GM23248 (cell line): Measurements from ENCODE around the gene ST3GAL6. TPM values are rescaled to one million over a fixed set of nuclear protein-coding genes. Genes with fewer than 3 reads are reported as not detected.

Experiments
- DNase-seq: peaks from one replicate; pipeline ENCODE4 v3.0.0-alpha.2; 2015
- H2AFZ ChIP-seq: fragments of 200-600 bp; sonication (generic); 2 replicates; pipeline ENCODE4 v1.6.1; 2016; ENCODE audit warnings: antibody characterized with exemption
- H3F3A ChIP-seq: fragments of 200-600 bp; sonication (generic); 2 replicates; pipeline ENCODE4 v1.6.1; 2016; ENCODE audit warnings: mild to moderate bottlenecking, antibody characterized with exemption, mixed run types; ENCODE audit not compliant: insufficient read depth
- H3K27ac ChIP-seq: fragments of 200-600 bp; sonication (generic); 2 replicates; pipeline ENCODE4 v1.5.1; 2016; ENCODE audit warnings: mild to moderate bottlenecking
- H3K27me3 ChIP-seq: fragments of 200-600 bp; sonication (generic); replicated peaks from 2 replicates; pipeline ENCODE4 v1.6.1; 2016; ENCODE audit warnings: mild to moderate bottlenecking; ENCODE audit not compliant: insufficient read depth
- H3K36me3 ChIP-seq: fragments of 200-600 bp; sonication (generic); 2 replicates; pipeline ENCODE4 v1.6.1; 2016; ENCODE audit warnings: low read depth, mild to moderate bottlenecking
- H3K4me1 ChIP-seq: fragments of 200-600 bp; sonication (generic); 2 replicates; pipeline ENCODE4 v1.6.1; 2016; ENCODE audit warnings: mild to moderate bottlenecking; ENCODE audit not compliant: insufficient read depth
- H3K4me2 ChIP-seq: fragments of 200-600 bp; sonication (generic); one replicate; pipeline ENCODE4 v1.6.1; 2016; ENCODE audit warnings: mild to moderate bottlenecking; ENCODE audit not compliant: unreplicated experiment
- H3K4me3 ChIP-seq: fragments of 200-600 bp; sonication (generic); 2 replicates; pipeline ENCODE4 v1.5.1; 2016; ENCODE audit warnings: mild to moderate bottlenecking
- H3K79me2 ChIP-seq: fragments of 200-600 bp; sonication (generic); 2 replicates; pipeline ENCODE4 v1.6.1; 2016; ENCODE audit warnings: mild to moderate bottlenecking; ENCODE audit not compliant: insufficient read depth
- H3K9ac ChIP-seq: fragments of 200-600 bp; sonication (generic); 2 replicates; pipeline ENCODE4 v1.6.1; 2016; ENCODE audit warnings: mild to moderate bottlenecking
- H3K9me2 ChIP-seq: fragments of 200-600 bp; sonication (generic); 2 replicates; pipeline ENCODE4 v1.6.1; 2016; ENCODE audit warnings: mixed run types, mild to moderate bottlenecking, moderate library complexity; ENCODE audit not compliant: insufficient read depth
- H3K9me3 ChIP-seq: fragments of 200-600 bp; sonication (generic); one replicate; pipeline ENCODE4 v1.6.1; 2017; ENCODE audit warnings: low read depth
- H4K20me1 ChIP-seq: fragments of 200-600 bp; sonication (generic); 2 replicates; pipeline ENCODE4 v1.6.0; 2016; ENCODE audit not compliant: insufficient read depth
- EZH2 ChIP-seq: fragments of 200-600 bp; sonication (generic); IDR thresholded peaks from 2 replicates; pipeline ENCODE4 v1.6.1; 2018; ENCODE audit warnings: antibody characterized with exemption, mild to moderate bottlenecking; ENCODE audit not compliant: insufficient read depth, poor library complexity, severe bottlenecking
- EZH2phosphoT487 ChIP-seq: fragments of 200-600 bp; sonication (generic); IDR thresholded peaks from 2 replicates; pipeline ENCODE4 v1.6.1; 2018; ENCODE audit warnings: antibody characterized with exemption, moderate library complexity, mild to moderate bottlenecking, low read depth; ENCODE audit not compliant: insufficient read depth
- WGBS, 2 experiments: methylation state at CpG; one replicate each; pipeline ENCODE4 v1.1.6; 2015 to 2017; ENCODE audit warnings: low lambda C conversion rate in 2 of 2, low coverage in 1 of 2; ENCODE audit errors: missing lambda C conversion rate in 2 of 2; 5-methylcytosine and 5-hydroxymethylcytosine counted together
- in situ Hi-C: fragments of 300-500 bp; cut with MboI; formaldehyde crosslinking; loops from 2 replicates; pipeline ENCODE4 v1.15.0; 2020
- polyA plus RNA-seq: library from polyadenylated mRNA; unstranded; fragments of >200 nt; fragmentation: Nextera tagmentation; extraction: Ambion mirVana; gene quantifications from 2 replicates; pipeline ENCODE4 v1.2.1, GENCODE V29; 2016
- total RNA-seq: library from RNA; depleted of rRNA; stranded (reverse); fragments of >200 nt; shearing (Covaris generic); gene quantifications from 2 replicates; pipeline ENCODE4 v1.2.3, GENCODE V29; 2014

The ST3GAL6 gene
- total and polyA plus RNA-seq, 2 experiments from 2014 or later, result 1.9 TPM; not detected in 1

DNA sequence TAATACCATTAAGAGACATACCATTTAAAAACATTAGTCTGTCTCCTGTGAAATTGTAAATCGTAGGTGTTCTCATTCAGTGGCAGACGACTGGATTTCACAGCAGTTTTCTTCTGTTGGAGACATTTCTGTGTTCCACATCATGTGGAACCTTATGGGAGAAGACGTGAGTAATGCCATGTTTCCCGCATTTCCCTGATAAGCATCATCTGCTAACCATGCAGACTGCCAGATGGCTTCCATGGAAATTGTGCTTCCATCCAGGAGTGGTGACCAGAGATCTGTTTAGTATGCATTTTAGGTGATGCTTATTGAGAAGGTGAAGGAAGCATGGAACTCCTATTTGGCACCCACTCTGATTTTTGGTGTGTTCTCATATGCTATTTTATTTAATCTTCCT lies 28.4 kb upstream of the ST3GAL6 start:
- WGBS, 2 experiments, result 79 to 90% methylated on average over 4 of the region's 4 CpGs
- H3K4me2 ChIP-seq, result no peak overlapping the region

DNA sequence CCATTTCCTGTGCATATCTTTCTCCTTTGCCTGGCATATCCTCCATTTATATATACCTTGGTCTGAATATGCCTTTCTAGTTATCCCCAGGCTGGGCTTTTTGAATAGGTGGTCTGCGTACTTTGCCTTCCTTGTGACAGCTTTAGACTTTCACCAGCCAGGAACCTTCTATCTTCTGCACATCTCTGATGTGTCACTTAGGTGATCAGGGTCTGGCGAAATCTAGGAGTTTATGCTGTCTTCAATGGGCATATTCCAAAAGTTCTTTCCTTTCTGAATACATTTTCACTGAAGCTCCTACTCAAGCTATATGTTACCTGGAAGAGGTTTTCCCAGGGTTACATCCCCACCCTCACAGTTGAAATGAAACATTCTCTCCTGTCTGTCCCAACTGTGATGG lies 27.8 kb upstream of the ST3GAL6 start:
- Histone ChIP-seq H3K4me3 (no peak overlapping the region), H3F3A (no peaks in the 10 kb centered on the region), H3K27ac (no peak overlapping the region), H3K9me2 (no peaks in the 10 kb centered on the region), H3K4me1 (peaks cover 7% of the 10 kb centered on the region; the same call in 1 of the 2 replicates), H4K20me1 (no peaks in the 10 kb centered on the region), H3K4me2 (no peak overlapping the region), H3K79me2 (no peaks in the 10 kb centered on the region), H3K9me3 (no peaks in the 10 kb centered on the region), H3K36me3 (no peaks in the 10 kb centered on the region), H3K27me3 (peaks cover 62% of the 10 kb centered on the region), H3K9ac (no peak overlapping the region), H2AFZ (no peak overlapping the region)
- in situ Hi-C loops, result no loop called here
- TF ChIP-seq EZH2phosphoT487 (no peak), EZH2 (no peak)
- DNase-seq, result no peak
- WGBS, 2 experiments, result 78 to 85% methylated on average over 2 of the region's 2 CpGs

More for the DNA sequence above, 28.4 kb upstream of the ST3GAL6 start:
- in situ Hi-C loops, result no loop called here
- Histone ChIP-seq H3K27me3 (peaks cover 65% of the 10 kb centered on the region), H3K4me3 (no peak overlapping the region), H4K20me1 (no peaks in the 10 kb centered on the region), H3K27ac (no peak overlapping the region), H2AFZ (no peak overlapping the region), H3K9ac (no peak overlapping the region), H3F3A (no peaks in the 10 kb centered on the region), H3K79me2 (no peaks in the 10 kb centered on the region), H3K4me1 (peaks cover 7% of the 10 kb centered on the region; the same call in 1 of the 2 replicates), H3K36me3 (no peaks in the 10 kb centered on the region), H3K9me2 (no peaks in the 10 kb centered on the region), H3K9me3 (no peaks in the 10 kb centered on the region)
- no peak for DNase-seq
- TF ChIP-seq EZH2 (no peak), EZH2phosphoT487 (no peak)

DNA sequence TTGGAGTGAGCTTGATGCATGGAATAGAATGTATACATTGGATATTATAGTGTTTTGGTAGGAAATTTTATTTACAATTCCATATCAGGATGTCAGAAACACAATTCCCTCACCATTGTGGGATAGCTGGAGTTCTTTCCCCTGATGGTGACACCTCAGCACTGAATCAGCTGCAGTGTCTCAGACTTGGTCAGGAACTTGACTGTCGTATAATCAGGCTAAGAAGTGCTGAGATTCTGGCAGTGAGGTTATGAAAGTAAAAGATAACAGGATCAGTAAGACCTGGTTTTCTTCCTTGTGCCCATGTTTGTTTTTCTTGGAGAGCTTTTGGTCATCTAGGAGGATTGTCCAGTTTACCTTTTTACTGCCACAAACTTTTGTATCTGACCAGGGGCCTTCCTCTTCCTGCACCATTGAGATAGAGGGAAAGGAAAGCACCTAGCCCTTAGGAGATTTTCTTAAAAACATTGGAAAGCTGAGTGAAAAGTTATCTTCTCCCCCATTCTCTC lies 27.3 kb upstream of the ST3GAL6 start:
- Histone ChIP-seq H3K9ac (no peak overlapping the region), H3K9me3 (no peaks in the 10 kb centered on the region), H3K9me2 (no peaks in the 10 kb centered on the region), H2AFZ (no peak overlapping the region), H3F3A (no peaks in the 10 kb centered on the region), H3K27ac (no peak overlapping the region), H3K4me1 (peaks cover 7% of the 10 kb centered on the region; the same call in 1 of the 2 replicates), H4K20me1 (no peaks in the 10 kb centered on the region), H3K4me2 (no peak overlapping the region), H3K27me3 (peaks cover 65% of the 10 kb centered on the region), H3K4me3 (no peak overlapping the region), H3K79me2 (no peaks in the 10 kb centered on the region), H3K36me3 (no peaks in the 10 kb centered on the region)
- 66 to 89% methylated on average over 1 of the region's 1 CpG for WGBS, 2 experiments
- TF ChIP-seq EZH2phosphoT487 (no peak), EZH2 (no peak)
- in situ Hi-C loops, result no loop called here
- no peak for DNase-seq

DNA sequence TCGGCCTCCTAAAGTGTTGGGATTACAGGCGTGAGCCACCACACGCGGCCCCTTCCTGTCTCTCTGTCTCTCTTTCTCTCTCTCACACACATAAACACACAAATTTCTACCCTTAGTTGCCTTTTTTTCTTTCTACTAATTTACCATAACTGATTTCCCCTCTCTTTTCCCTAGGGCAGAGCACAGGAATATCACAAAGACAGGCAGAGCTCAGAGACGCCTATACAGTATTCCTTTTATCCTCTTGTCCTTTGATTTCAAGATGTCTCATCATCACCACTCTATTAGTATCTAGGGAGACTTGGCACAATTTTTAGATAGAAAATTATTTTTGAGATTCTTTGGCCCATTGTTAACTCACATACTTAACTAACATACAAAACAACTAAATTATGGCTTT lies 25.8 kb upstream of the ST3GAL6 start:
- no peaks in the 10 kb centered on the region for H3K9me2 ChIP-seq
- WGBS, 2 experiments, result 60 to 74% methylated on average over 5 of the region's 5 CpGs
- no peak overlapping the region for H3K27ac ChIP-seq
- H3K36me3 ChIP-seq, result no peaks in the 10 kb centered on the region
- no peak overlapping the region for H3K4me2 ChIP-seq
- no peaks in the 10 kb centered on the region for H3K9me3 ChIP-seq
- H3K4me3 ChIP-seq, result no peak overlapping the region
- no peak for DNase-seq
- peaks cover 63% of the 10 kb centered on the region for H3K27me3 ChIP-seq
- no peaks in the 10 kb centered on the region for H4K20me1 ChIP-seq
- peaks cover 7% of the 10 kb centered on the region; the same call in 1 of the 2 replicates for H3K4me1 ChIP-seq
- no peaks in the 10 kb centered on the region for H3K79me2 ChIP-seq
- TF ChIP-seq EZH2phosphoT487 (no peak), EZH2 (no peak)
- no peak overlapping the region for H2AFZ ChIP-seq
- no peaks in the 10 kb centered on the region for H3F3A ChIP-seq
- H3K9ac ChIP-seq, result no peak overlapping the region
- in situ Hi-C loops, result no loop called here

DNA sequence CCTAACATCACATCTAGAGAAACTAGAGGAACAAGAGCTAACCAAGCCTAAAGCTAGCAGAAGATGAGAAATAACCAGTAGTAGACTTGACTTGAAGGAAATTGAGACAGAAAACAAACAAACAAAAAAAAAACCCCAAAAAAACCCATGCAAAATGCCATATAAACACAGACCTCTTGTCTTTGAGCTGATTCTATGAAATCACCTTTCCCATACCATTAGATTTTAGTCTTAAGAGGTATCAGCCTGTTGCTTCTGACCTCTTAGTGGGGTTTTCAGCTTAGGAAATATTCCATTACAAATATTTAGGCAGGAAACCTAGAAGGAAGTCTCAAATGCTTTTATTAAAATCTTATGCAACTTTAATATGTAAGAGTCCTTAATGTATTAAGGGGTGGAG lies 23.9 kb upstream of the ST3GAL6 start:
- no peak overlapping the region for H3K4me2 ChIP-seq
- no peak for DNase-seq
- H3K27me3 ChIP-seq, result peaks cover 49% of the 10 kb centered on the region
- H3K27ac ChIP-seq, result no peak overlapping the region
- no peaks in the 10 kb centered on the region for H3K4me1 ChIP-seq
- no peak overlapping the region for H2AFZ ChIP-seq
- H4K20me1 ChIP-seq, result no peaks in the 10 kb centered on the region
- no peaks in the 10 kb centered on the region for H3F3A ChIP-seq
- no peaks in the 10 kb centered on the region for H3K9me2 ChIP-seq
- in situ Hi-C loops, result no loop called here
- H3K9ac ChIP-seq, result no peak overlapping the region
- no peak for TF ChIP-seq EZH2phosphoT487
- no peak for TF ChIP-seq EZH2
- no peaks in the 10 kb centered on the region for H3K36me3 ChIP-seq
- H3K79me2 ChIP-seq, result no peaks in the 10 kb centered on the region
- H3K4me3 ChIP-seq, result no peak overlapping the region
- no peaks in the 10 kb centered on the region for H3K9me3 ChIP-seq
